Endothelial cell of umbilical vein (primary cell): ENCODE results near the gene RPL23. TPM values are rescaled to one million over a fixed set of nuclear protein-coding genes. Genes with fewer than 3 reads are reported as not detected.

ENCODE experiments used
- BruUV-seq: library from RNA; stranded (reverse); fragments of 400-500 nt; replicated peaks from 2 replicates; lab custom pipeline; 2021; lab: Mats Ljungman, UMichigan
- CTCF ChIA-PET: fragments of 300-600, 350-600 bp; sonication (Branson Sonifier 250); formaldehyde crosslinking; loops from one replicate; lab custom pipeline; 2021; ENCODE audit warnings: antibody characterized with exemption, inconsistent platforms; lab: Charles Lee
- POLR2A ChIA-PET: fragments of 300-600, 350-600 bp; sonication (Branson Sonifier 250); formaldehyde crosslinking; loops from one replicate; lab custom pipeline; 2021; ENCODE audit warnings: antibody characterized with exemption, inconsistent platforms; lab: Charles Lee
- DNase-seq: peaks from one replicate; pipeline ENCODE4 v3.0.0-alpha.2; 2011; ENCODE audit warnings: low read depth, low spot score
- FAIRE-seq: peaks from 2 replicates; lab custom pipeline; 2011; peaks lifted over from hg19 to GRCh38; lab: Jason Lieb, UNC
- H2AFZ ChIP-seq: 2 replicates; pipeline ENCODE4 v1.6.0; 2012; ENCODE audit warnings: low read depth, low read length, control low read depth, inconsistent platforms
- H3K27ac ChIP-seq: 2 replicates; pipeline ENCODE4 v1.5.1; 2011; ENCODE audit warnings: low read depth, mild to moderate bottlenecking, control low read depth, low read length, moderate library complexity; ENCODE audit not compliant: insufficient read depth
- H3K27me3 ChIP-seq, 2 experiments: 2 replicates each; pipeline versions ENCODE4 v1.6.0 to v1.6.1; 2011; ENCODE audit warnings: low read length in 2 of 2, mixed read lengths in 1 of 2; ENCODE audit not compliant: control insufficient read depth in 2 of 2, insufficient read depth in 2 of 2
- H3K36me3 ChIP-seq, 2 experiments: 2 replicates in 1 of 2; 3 replicates in 1 of 2; pipeline ENCODE4 v1.5.1; 2011; ENCODE audit warnings: low read length in 2 of 2, mild to moderate bottlenecking in 1 of 2, moderate library complexity in 1 of 2; ENCODE audit not compliant: control insufficient read depth in 2 of 2, insufficient read depth in 2 of 2; ENCODE audit errors: extremely low read depth in 1 of 2
- H3K4me1 ChIP-seq: 3 replicates; pipeline ENCODE4 v1.5.1; 2011; ENCODE audit warnings: mild to moderate bottlenecking, low read length; ENCODE audit not compliant: control insufficient read depth, insufficient read depth; ENCODE audit errors: extremely low read depth
- H3K4me2 ChIP-seq: 2 replicates; pipeline ENCODE4 v1.6.1; 2011; ENCODE audit warnings: low read length, control low read depth, mixed read lengths; ENCODE audit not compliant: insufficient read depth
- H3K4me3 ChIP-seq, 3 experiments: fragments of 200-600 bp in 1 of 3; sonication (generic), shearing (Covaris generic) in 1 of 3; replicated peaks in 1 of 3; 2 replicates each; pipeline ENCODE4 v1.5.1; 2011 to 2016; ENCODE audit warnings: control low read depth in 3 of 3, low read length in 3 of 3, mild to moderate bottlenecking in 2 of 3, inconsistent platforms in 1 of 3, low read depth in 1 of 3, moderate library complexity in 1 of 3; ENCODE audit not compliant: insufficient read depth in 1 of 3
- H3K79me2 ChIP-seq: 2 replicates; pipeline ENCODE4 v1.6.0; 2012; ENCODE audit warnings: low read length, inconsistent platforms; ENCODE audit not compliant: control insufficient read depth, insufficient read depth
- H3K9ac ChIP-seq: replicated peaks from 2 replicates; pipeline ENCODE3; 2011; ENCODE audit warnings: low read length, control low read depth; ENCODE audit not compliant: insufficient read depth; ENCODE audit errors: extremely low read depth
- H3K9me1 ChIP-seq: replicated peaks from 3 replicates; pipeline ENCODE4 v1.6.0; 2011; ENCODE audit warnings: mild to moderate bottlenecking, low read length; ENCODE audit not compliant: control insufficient read depth, insufficient read depth; ENCODE audit errors: extremely low read depth
- H3K9me3 ChIP-seq: replicated peaks from 2 replicates; pipeline ENCODE4 v1.5.1; 2012; ENCODE audit warnings: low read length, inconsistent platforms; ENCODE audit not compliant: control insufficient read depth, insufficient read depth
- H4K20me1 ChIP-seq: replicated peaks from 2 replicates; pipeline ENCODE3; 2011; ENCODE audit warnings: mild to moderate bottlenecking, low read length; ENCODE audit not compliant: control insufficient read depth, insufficient read depth; ENCODE audit errors: extremely low read depth
- FOS ChIP-seq: IDR thresholded peaks from 2 replicates; pipeline ENCODE4 v1.6.1; 2011; ENCODE audit warnings: mild to moderate bottlenecking, low read length, moderate library complexity, borderline replicate concordance; ENCODE audit not compliant: insufficient read depth
- dilution Hi-C: fragments of 300-500 bp; cut with MboI; formaldehyde crosslinking; loops from one replicate; pipeline ENCODE4 v1.15.0; 2019; ENCODE audit warnings: low sequenced_read_pairs; ENCODE audit not compliant: extremely low pct_ligation_motif_present
- intact Hi-C: fragments of 100-400 bp; cut with micrococcal nuclease; formaldehyde crosslinking; loops from one replicate; pipeline ENCODE4 v1.10.0; 2022
- polyA plus RNA-seq, 4 experiments: library from polyadenylated mRNA; depleted of rRNA in 3 of 4; stranded (reverse) in 3 of 4; unstranded in 1 of 4; fragments of >200 nt; gene quantifications; 2 replicates each; pipeline versions ENCODE4 v1.2.1 to v1.2.3, GENCODE V29; 2011 to 2012; ENCODE audit warnings: missing spikeins in 1 of 4
- total RNA-seq: library from RNA; stranded (reverse); gene quantifications from 2 replicates; pipeline ENCODE4 v1.2.3, GENCODE V29; 2021
- TF ChIP-seq, protein P1 (sequence below), 2 donors: IDR thresholded peaks; 1 replicate in 1 of 2; 2 replicates in 1 of 2; pipeline ENCODE4 v1.5.1; 2011; ENCODE audit warnings: low read length in 2 of 2, mild to moderate bottlenecking in 2 of 2, moderate library complexity in 2 of 2, control low read depth in 1 of 2, inconsistent platforms in 1 of 2, low read depth in 1 of 2; ENCODE audit not compliant: insufficient read depth in 1 of 2; ENCODE audit errors: extremely low read depth in 1 of 2

RPL23 gene
- total and polyA plus RNA-seq, 2 donors (not counting 3 experiments of a cell fraction or from before 2014, with no cell fraction given) = 1,292 to 1,847 TPM

DNA sequence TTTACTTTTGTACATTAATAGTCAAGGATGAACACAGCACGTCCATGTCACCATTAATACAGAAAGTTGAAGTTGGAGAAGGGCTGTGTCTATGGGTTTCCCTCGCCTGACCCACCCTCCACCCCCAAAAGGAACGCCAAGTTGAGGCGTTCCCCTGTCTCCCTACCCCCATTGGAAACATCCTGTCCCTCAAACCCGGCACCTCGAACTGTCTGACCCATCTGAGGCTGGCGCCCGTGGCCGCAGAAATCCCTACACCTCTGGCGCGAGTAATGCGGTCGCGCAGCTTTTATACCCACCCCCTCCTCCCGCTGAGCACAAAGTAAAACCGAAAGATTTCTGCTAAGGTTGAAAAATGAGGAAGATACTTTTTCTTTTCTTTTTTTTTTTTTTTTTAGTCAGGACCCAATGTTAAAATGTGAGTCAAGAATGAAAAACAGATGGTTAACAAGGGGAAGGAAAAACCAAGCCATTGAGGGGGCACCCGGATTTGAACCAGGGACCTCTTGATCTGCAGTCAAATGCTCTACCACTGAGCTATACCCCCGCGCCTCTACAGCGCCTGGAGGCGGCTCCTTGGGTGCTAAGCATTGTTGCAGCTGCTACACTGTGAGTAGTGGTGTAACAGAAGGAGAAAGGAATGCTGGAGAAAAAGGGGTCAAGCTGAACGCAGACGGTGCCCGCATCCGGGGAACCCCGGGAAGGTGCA is 15.4 kb upstream of the RPL23 start:
- TF ChIP-seq FOS = no peak
- TF ChIP-seq, protein P1, sequence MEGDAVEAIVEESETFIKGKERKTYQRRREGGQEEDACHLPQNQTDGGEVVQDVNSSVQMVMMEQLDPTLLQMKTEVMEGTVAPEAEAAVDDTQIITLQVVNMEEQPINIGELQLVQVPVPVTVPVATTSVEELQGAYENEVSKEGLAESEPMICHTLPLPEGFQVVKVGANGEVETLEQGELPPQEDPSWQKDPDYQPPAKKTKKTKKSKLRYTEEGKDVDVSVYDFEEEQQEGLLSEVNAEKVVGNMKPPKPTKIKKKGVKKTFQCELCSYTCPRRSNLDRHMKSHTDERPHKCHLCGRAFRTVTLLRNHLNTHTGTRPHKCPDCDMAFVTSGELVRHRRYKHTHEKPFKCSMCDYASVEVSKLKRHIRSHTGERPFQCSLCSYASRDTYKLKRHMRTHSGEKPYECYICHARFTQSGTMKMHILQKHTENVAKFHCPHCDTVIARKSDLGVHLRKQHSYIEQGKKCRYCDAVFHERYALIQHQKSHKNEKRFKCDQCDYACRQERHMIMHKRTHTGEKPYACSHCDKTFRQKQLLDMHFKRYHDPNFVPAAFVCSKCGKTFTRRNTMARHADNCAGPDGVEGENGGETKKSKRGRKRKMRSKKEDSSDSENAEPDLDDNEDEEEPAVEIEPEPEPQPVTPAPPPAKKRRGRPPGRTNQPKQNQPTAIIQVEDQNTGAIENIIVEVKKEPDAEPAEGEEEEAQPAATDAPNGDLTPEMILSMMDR (IDR thresholded peaks at IDR 0.05; ENCODE audit: extremely low read depth in 1 of 2, insufficient read depth in 1 of 2, low read depth in 1 of 2, low read length in 2 of 2) = peak in 1 of 2 donors; percentile 17
- FAIRE-seq = peak; percentile 76
- Histone ChIP-seq H3K9me3 (no peaks in the 10 kb centered on the region), H3K9me1 (no peaks in the 10 kb centered on the region), H3K27me3 (no peaks in the 10 kb centered on the region), H2AFZ (peak overlapping the region; percentile 77), H3K79me2 (peaks cover 39% of the 10 kb centered on the region), H3K27ac (peak overlapping the region; percentile 24), H3K36me3 (peaks cover 0 to 3% of the 10 kb centered on the region in 2 experiments), H3K4me2 (peak overlapping the region; percentile 72), H3K9ac (no peak overlapping the region), H3K4me3 (peak overlapping the region; percentile 74 to 93 (median 84)), H3K4me1 (peaks cover 38% of the 10 kb centered on the region), H4K20me1 (peaks cover 6% of the 10 kb centered on the region)
- DNase-seq = peak; percentile 88
- CTCF ChIA-PET = interaction anchor here (0.6 to 4.7 kb wide), 18 partner anchors 10 to 306 kb away, joined by 3 to 37 read pairs (median 4); partner anchors contain the start of genes FBXO47, LASP1NB, MLLT6 and PSMB3
- POLR2A ChIA-PET = interaction anchor here (0.8 to 3.7 kb wide), 8 partner anchors 11 to 331 kb away, joined by 3 to 28 read pairs (median 8); partner anchors contain the start of gene RPL23
- dilution Hi-C loops = no loop called here
- no TSS peak for BruUV-seq
- intact Hi-C loops = loop anchor here (1.0 to 5.0 kb wide), 5 partner anchors 16 to 167 kb away; partner anchors contain the start of genes FBXO47, PIP4K2B and RPL23
